Thoracic aorta (tissue), 2 donors: Measurements from ENCODE around the gene NAMPT. TPM values are rescaled to one million over a fixed set of nuclear protein-coding genes. Genes with fewer than 3 reads are reported as not detected.
A peak's percentile ranks its signal among the peaks of the same experiment; 100 is the strongest.

Experiments used
- ATAC-seq: fragments of 150-250 bp; one replicate; pipeline ENCODE4 v1.8.0; 2017; ENCODE audit warnings: low read depth; ENCODE audit not compliant: insufficient number of reproducible peaks, low FRiP score
- DNase-seq: peaks from one replicate; pipeline ENCODE4 v3.0.0-alpha.2; 2020; ENCODE audit warnings: low spot score
- H3K27ac ChIP-seq, 2 donors: fragments of 200-600 bp; sonication (generic); 1 replicate in 1 of 2; 2 replicates in 1 of 2; pipeline ENCODE4 v1.5.1; 2016; ENCODE audit warnings: mild to moderate bottlenecking in 2 of 2, moderate library complexity in 2 of 2
- H3K27me3 ChIP-seq: fragments of 200-600 bp; sonication (generic); replicated peaks from 2 replicates; pipeline ENCODE4 v1.6.0; 2016; ENCODE audit warnings: mild to moderate bottlenecking; ENCODE audit not compliant: insufficient read depth
- H3K36me3 ChIP-seq: fragments of 200-600 bp; sonication (generic); one replicate; pipeline ENCODE4 v1.5.1; 2016
- H3K4me1 ChIP-seq, 2 donors: fragments of 200-600 bp; sonication (generic); 1 replicate in 1 of 2; 2 replicates in 1 of 2; pipeline versions ENCODE4 v1.5.1 to v1.6.0; 2016; ENCODE audit warnings: low read depth in 2 of 2, mild to moderate bottlenecking in 1 of 2; ENCODE audit not compliant: control insufficient read depth in 1 of 2
- H3K4me3 ChIP-seq: fragments of 200-600 bp; sonication (generic); 2 replicates; pipeline ENCODE4 v1.5.1; 2016; ENCODE audit warnings: mild to moderate bottlenecking
- H3K9me3 ChIP-seq: fragments of 200-600 bp; sonication (generic); 2 replicates; pipeline ENCODE4 v1.5.1; 2016
- CTCF ChIP-seq: fragments of 200-600 bp; sonication (generic); IDR thresholded peaks from one replicate; pipeline ENCODE4 v1.5.1; 2019; ENCODE audit warnings: antibody characterized with exemption
- total RNA-seq, 2 donors: library from RNA; depleted of rRNA; stranded (reverse); fragments of >200 nt; gene quantifications; one replicate each; pipeline versions ENCODE4 v1.1.0 to v1.2.3, GENCODE V29; 2016

The NAMPT gene
- total RNA-seq, 2 donors from 2014 or later, result 274 to 1,075 TPM

GRCh38 chr7:106281585-106282318, 3.0 kb downstream of the NAMPT start:
- peaks cover 34 to 44% of the 10 kb centered on the region in 2 donors for H3K4me1 ChIP-seq
- TF ChIP-seq CTCF, result no peak
- no peaks in the 10 kb centered on the region for H3K9me3 ChIP-seq
- no peak for DNase-seq
- no peak overlapping the region for H3K27ac ChIP-seq
- peak overlapping the region; percentile 75 for H3K4me3 ChIP-seq
- no peaks in the 10 kb centered on the region for H3K27me3 ChIP-seq
- H3K36me3 ChIP-seq, result no peaks in the 10 kb centered on the region
- no peak for ATAC-seq

- no peak for ATAC-seq
- H3K4me1 ChIP-seq, result peaks cover 33 to 44% of the 10 kb centered on the region in 2 donors
Observed at GRCh38 chr7:106281127-106281526, 3.7 kb downstream of the NAMPT start.

GRCh38 chr7:106279425-106280197, 5.2 kb downstream of the NAMPT start:
- H3K9me3 ChIP-seq, result no peaks in the 10 kb centered on the region
- H3K4me3 ChIP-seq, result no peak overlapping the region
- H3K27me3 ChIP-seq, result no peaks in the 10 kb centered on the region
- H3K27ac ChIP-seq, result no peak overlapping the region
- no peak for DNase-seq
- peaks cover 28 to 44% of the 10 kb centered on the region in 2 donors for H3K4me1 ChIP-seq
- ATAC-seq, result no peak
- TF ChIP-seq CTCF, result no peak
- peaks cover 9% of the 10 kb centered on the region for H3K36me3 ChIP-seq

More at GRCh38 chr7:106281127-106281526, 3.7 kb downstream of the NAMPT start:
- peak overlapping the region; percentile 75 for H3K4me3 ChIP-seq
- no peaks in the 10 kb centered on the region for H3K27me3 ChIP-seq
- H3K9me3 ChIP-seq, result no peaks in the 10 kb centered on the region
- TF ChIP-seq CTCF, result no peak
- H3K27ac ChIP-seq, result no peak overlapping the region
- no peak for DNase-seq
- peaks cover under 1% of the 10 kb centered on the region for H3K36me3 ChIP-seq

- TF ChIP-seq CTCF, result no peak
- no peaks in the 10 kb centered on the region for H3K9me3 ChIP-seq
- no peak overlapping the region for H3K27ac ChIP-seq
- H3K36me3 ChIP-seq, result peaks cover 15% of the 10 kb centered on the region
- ATAC-seq (no peak), DNase-seq (no peak)
- H3K4me3 ChIP-seq, result no peak overlapping the region
- H3K4me1 ChIP-seq, result peaks cover 28 to 44% of the 10 kb centered on the region in 2 donors
- no peaks in the 10 kb centered on the region for H3K27me3 ChIP-seq
Observed at GRCh38 chr7:106278695-106279094, 6.1 kb downstream of the NAMPT start.

GRCh38 chr7:106277976-106278375, 6.8 kb downstream of the NAMPT start:
- no peak for TF ChIP-seq CTCF
- Histone ChIP-seq H3K9me3 (no peaks in the 10 kb centered on the region), H3K36me3 (peaks cover 19% of the 10 kb centered on the region), H3K4me1 (peaks cover 34 to 48% of the 10 kb centered on the region in 2 donors), H3K4me3 (no peak overlapping the region), H3K27me3 (no peaks in the 10 kb centered on the region), H3K27ac (no peak overlapping the region)
- no peak for ATAC-seq
- DNase-seq, result no peak
